B cell (primary cell): Measurements from ENCODE around the gene DNAJC10. TPM values are rescaled to one million over a fixed set of nuclear protein-coding genes. Genes with fewer than 3 reads are reported as not detected.

ENCODE experiments used
- ATAC-seq: fragments of 200-7000 bp; cut with Tn5 transposase; one replicate; pipeline ENCODE4 v1.10.0; 2021; ENCODE audit warnings: low read depth, mild to moderate bottlenecking, moderate number of reproducible peaks, moderate library complexity
- CTCF ChIA-PET: fragments of 350-600 bp; sonication (Branson Sonifier 250); formaldehyde crosslinking; loops from one replicate; lab custom pipeline; 2021; ENCODE audit warnings: antibody characterized with exemption, inconsistent platforms; lab: Charles Lee
- POLR2A ChIA-PET: fragments of 350-600 bp; sonication (Branson Sonifier 250); formaldehyde crosslinking; loops from one replicate; lab custom pipeline; 2021; ENCODE audit warnings: antibody characterized with exemption; lab: Charles Lee
- DNase-seq: peaks from one replicate; pipeline ENCODE4 v3.0.0; 2013
- H2AFZ ChIP-seq: 2 replicates; pipeline ENCODE4 v1.6.1; 2012; ENCODE audit warnings: mild to moderate bottlenecking, low read depth, low read length; ENCODE audit not compliant: insufficient read depth, poor library complexity, severe bottlenecking
- H3K27ac ChIP-seq, 2 donors: 1 replicate in 1 of 2; 2 replicates in 1 of 2; pipeline ENCODE4 v1.5.1; 2012 to 2013; ENCODE audit warnings: low read length in 2 of 2, mild to moderate bottlenecking in 2 of 2, moderate library complexity in 1 of 2
- H3K27me3 ChIP-seq, 4 experiments: fragments of 200-600 bp in 1 of 4; sonication (generic) in 1 of 4; replicated peaks in 1 of 4; 1 replicate in 2 of 4; 2 replicates in 2 of 4; pipeline versions ENCODE4 v1.6.1 to v1.7.0; 2013 to 2016; ENCODE audit warnings: low read length in 3 of 4, mild to moderate bottlenecking in 2 of 4, mixed read lengths in 1 of 4, moderate library complexity in 1 of 4; ENCODE audit not compliant: insufficient read depth in 4 of 4, control insufficient read depth in 3 of 4; ENCODE audit errors: control extremely low read depth in 1 of 4
- H3K36me3 ChIP-seq, 2 experiments: replicated peaks in 1 of 2; 1 replicate in 1 of 2; 2 replicates in 1 of 2; pipeline versions ENCODE4 v1.6.1 to v1.7.1; 2013; ENCODE audit warnings: low read length in 1 of 2; ENCODE audit not compliant: insufficient read depth in 2 of 2, control insufficient read depth in 1 of 2; ENCODE audit errors: control extremely low read depth in 1 of 2, extremely low read depth in 1 of 2
- H3K4me1 ChIP-seq, 2 donors: fragments of 200-600 bp in 1 of 2; sonication (generic) in 1 of 2; 1 replicate in 1 of 2; 2 replicates in 1 of 2; pipeline versions ENCODE4 v1.5.1 to v1.6.1; 2013 to 2017; ENCODE audit warnings: low read length in 2 of 2; ENCODE audit not compliant: control insufficient read depth in 2 of 2, insufficient read depth in 2 of 2
- H3K4me2 ChIP-seq: replicated peaks from 2 replicates; pipeline ENCODE3; 2012; ENCODE audit warnings: mild to moderate bottlenecking, low read depth, low read length; ENCODE audit not compliant: poor library complexity, severe bottlenecking
- H3K4me3 ChIP-seq, 5 experiments: fragments of 200-600 bp in 1 of 5; sonication (generic) in 1 of 5; 1 replicate in 3 of 5; 2 replicates in 2 of 5; pipeline versions ENCODE4 v1.5.1 to v1.7.0; 2011 to 2016; ENCODE audit warnings: low read length in 4 of 5, mild to moderate bottlenecking in 4 of 5, low read depth in 2 of 5, control low read depth in 1 of 5, moderate library complexity in 1 of 5; ENCODE audit not compliant: insufficient read depth in 1 of 5; ENCODE audit errors: control extremely low read depth in 1 of 5, extremely low read depth in 1 of 5
- H3K79me2 ChIP-seq: fragments of 200-600 bp; sonication (generic); one replicate; pipeline ENCODE4 v1.6.0; 2016; ENCODE audit warnings: low read length; ENCODE audit not compliant: control insufficient read depth, insufficient read depth
- H3K9ac ChIP-seq: fragments of 200-600 bp; sonication (generic); 2 replicates; pipeline ENCODE4 v1.6.1; 2017; ENCODE audit warnings: mild to moderate bottlenecking, low read length, moderate library complexity
- H3K9me3 ChIP-seq, 3 donors: one replicate each; pipeline versions ENCODE4 v1.6.1 to v1.7.1; 2013; ENCODE audit warnings: low read length in 2 of 3; ENCODE audit not compliant: control insufficient read depth in 2 of 3, insufficient read depth in 1 of 3; ENCODE audit errors: control extremely low read depth in 1 of 3
- H4K20me1 ChIP-seq: 2 replicates; pipeline ENCODE4 v1.6.0; 2012; ENCODE audit warnings: mild to moderate bottlenecking, low read length; ENCODE audit not compliant: insufficient read depth, control insufficient read depth, poor library complexity, severe bottlenecking
- H3K27ac Mint-ChIP-seq: one replicate; pipeline ENCODE4 v1.8.0; 2021; ENCODE audit warnings: mixed read lengths
- H3K27me3 Mint-ChIP-seq: one replicate; pipeline ENCODE4 v1.8.0; 2021; ENCODE audit warnings: mixed read lengths
- H3K4me1 Mint-ChIP-seq: one replicate; pipeline ENCODE4 v1.8.0; 2021; ENCODE audit warnings: mixed read lengths
- H3K4me3 Mint-ChIP-seq: one replicate; pipeline ENCODE4 v1.8.0; 2021; ENCODE audit warnings: mixed read lengths
- H3K9me3 Mint-ChIP-seq: one replicate; pipeline ENCODE4 v1.8.0; 2022; ENCODE audit warnings: mixed read lengths; ENCODE audit not compliant: insufficient read depth
- EZH2 ChIP-seq: IDR thresholded peaks from 2 replicates; pipeline ENCODE4 v1.6.1; 2012; ENCODE audit warnings: borderline replicate concordance, low read depth, mild to moderate bottlenecking, moderate library complexity, low read length; ENCODE audit not compliant: insufficient read depth, poor library complexity, severe bottlenecking
- WGBS: methylation state at CpG from one replicate; pipeline ENCODE4 v1.1.5; 2013; ENCODE audit warnings: missing lambda C conversion rate; ENCODE audit not compliant: insufficient coverage; 5-methylcytosine and 5-hydroxymethylcytosine counted together
- intact Hi-C: fragments of 100-400 bp; cut with micrococcal nuclease; formaldehyde crosslinking; loops from one replicate; pipeline ENCODE4 v1.10.0; 2022
- polyA plus RNA-seq: library from polyadenylated mRNA; depleted of rRNA; stranded (reverse); fragments of >200 nt; gene quantifications from 2 replicates; pipeline ENCODE4 v1.2.3, GENCODE V29; 2012
- total RNA-seq, 2 donors: library from RNA; stranded (reverse); fragments of 120-200 nt in 1 of 2; gene quantifications; 1 replicate in 1 of 2; 2 replicates in 1 of 2; pipeline versions ENCODE4 v1.2.3 to v1.2.4, GENCODE V29; 2013 to 2022
- TF ChIP-seq, protein P1 (sequence below): fragments of 200-600 bp; IDR thresholded peaks from one replicate; pipeline ENCODE4 v1.8.0; 2022; ENCODE audit warnings: antibody characterized with exemption, mild to moderate bottlenecking

Gene DNAJC10
- total and polyA plus RNA-seq, 2 donors (not counting 1 experiment from before 2014, with no cell fraction given), result 41.3 to 115 TPM

DNA sequence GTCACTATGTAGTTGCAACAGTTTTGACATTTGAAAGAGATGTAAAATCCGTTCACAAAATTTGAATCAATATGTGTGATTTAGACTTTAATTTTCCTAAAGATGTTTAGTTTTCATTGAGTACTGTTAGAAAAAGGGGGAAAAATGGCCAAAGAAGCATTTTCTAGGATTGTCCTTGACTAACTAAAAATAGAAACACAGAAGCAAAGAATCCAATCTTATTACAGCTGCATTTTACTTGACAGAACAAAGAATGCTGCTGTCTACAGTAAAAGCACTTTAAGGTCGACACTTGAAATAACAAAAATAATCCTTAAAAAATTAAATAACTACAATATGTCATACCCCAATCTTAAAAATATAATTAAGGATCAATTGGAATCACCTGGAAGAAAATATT is 101.5 kb downstream of the DNAJC10 start:
- Mint-ChIP-seq H3K4me3 (no peak overlapping the region), H3K4me1 (no peaks in the 10 kb centered on the region), H3K27me3 (peaks cover 18% of the 10 kb centered on the region), H3K27ac (no peak overlapping the region), H3K9me3 (no peaks in the 10 kb centered on the region)
- no peak overlapping the region for H3K9ac ChIP-seq
- H3K4me1 ChIP-seq, result no peaks in the 10 kb centered on the region
- H2AFZ ChIP-seq, result no peak overlapping the region
- no peak overlapping the region for H3K4me2 ChIP-seq
- WGBS, result no CpG with 5 or more reads among the region's 2 CpGs
- no peak overlapping the region for H3K27ac ChIP-seq
- DNase-seq (no peak), ATAC-seq (no peak)
- no peaks in the 10 kb centered on the region for H3K36me3 ChIP-seq
- peaks cover 0 to 3% (median 0%) of the 10 kb centered on the region in 4 experiments for H3K27me3 ChIP-seq
- ChIA-PET POLR2A (no interaction called here), CTCF (interaction anchor here (1.1 kb wide), 1 partner anchor 24 kb away, joined by 3 read pairs; no protein-coding TSS in a partner anchor)
- intact Hi-C loops, result no loop called here
- TF ChIP-seq, protein P1, sequence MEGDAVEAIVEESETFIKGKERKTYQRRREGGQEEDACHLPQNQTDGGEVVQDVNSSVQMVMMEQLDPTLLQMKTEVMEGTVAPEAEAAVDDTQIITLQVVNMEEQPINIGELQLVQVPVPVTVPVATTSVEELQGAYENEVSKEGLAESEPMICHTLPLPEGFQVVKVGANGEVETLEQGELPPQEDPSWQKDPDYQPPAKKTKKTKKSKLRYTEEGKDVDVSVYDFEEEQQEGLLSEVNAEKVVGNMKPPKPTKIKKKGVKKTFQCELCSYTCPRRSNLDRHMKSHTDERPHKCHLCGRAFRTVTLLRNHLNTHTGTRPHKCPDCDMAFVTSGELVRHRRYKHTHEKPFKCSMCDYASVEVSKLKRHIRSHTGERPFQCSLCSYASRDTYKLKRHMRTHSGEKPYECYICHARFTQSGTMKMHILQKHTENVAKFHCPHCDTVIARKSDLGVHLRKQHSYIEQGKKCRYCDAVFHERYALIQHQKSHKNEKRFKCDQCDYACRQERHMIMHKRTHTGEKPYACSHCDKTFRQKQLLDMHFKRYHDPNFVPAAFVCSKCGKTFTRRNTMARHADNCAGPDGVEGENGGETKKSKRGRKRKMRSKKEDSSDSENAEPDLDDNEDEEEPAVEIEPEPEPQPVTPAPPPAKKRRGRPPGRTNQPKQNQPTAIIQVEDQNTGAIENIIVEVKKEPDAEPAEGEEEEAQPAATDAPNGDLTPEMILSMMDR, result no peak
- no peak for TF ChIP-seq EZH2
- H3K4me3 ChIP-seq, result no peak overlapping the region
- no peaks in the 10 kb centered on the region for H4K20me1 ChIP-seq
- H3K79me2 ChIP-seq, result no peaks in the 10 kb centered on the region
- no peaks in the 10 kb centered on the region for H3K9me3 ChIP-seq

DNA sequence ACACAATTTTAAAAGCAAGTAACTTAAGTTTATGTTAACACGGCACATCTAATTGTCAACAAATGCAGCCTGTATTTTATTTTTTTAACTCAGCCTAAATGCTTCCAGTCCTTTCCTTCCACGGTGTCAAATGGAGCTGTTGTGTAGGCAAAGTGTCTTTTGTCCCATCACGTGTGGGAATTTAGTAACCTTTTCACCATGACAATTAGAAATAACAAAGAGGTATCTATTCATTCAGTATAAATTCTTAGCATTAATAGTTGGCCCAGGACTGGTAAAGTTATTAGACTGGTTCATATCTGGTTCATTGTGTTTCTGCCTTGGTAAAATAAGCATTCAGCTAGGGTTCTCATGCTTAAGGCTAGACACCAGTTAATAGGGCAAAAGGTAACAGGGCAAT is 102.4 kb downstream of the DNAJC10 start:
- no peak overlapping the region for H3K4me3 ChIP-seq
- no peak for TF ChIP-seq EZH2
- TF ChIP-seq, protein P1, result no peak
- H3K79me2 ChIP-seq, result no peaks in the 10 kb centered on the region
- H3K27ac Mint-ChIP-seq, result no peak overlapping the region
- no peak overlapping the region for H3K4me2 ChIP-seq
- no peaks in the 10 kb centered on the region for H3K36me3 ChIP-seq
- H3K27me3 ChIP-seq, result peaks cover 0 to 3% (median 1%) of the 10 kb centered on the region in 4 experiments
- H3K4me1 ChIP-seq, result no peaks in the 10 kb centered on the region
- H3K9me3 ChIP-seq, result no peaks in the 10 kb centered on the region
- no peak overlapping the region for H3K27ac ChIP-seq
- DNase-seq (no peak), ATAC-seq (no peak)
- no peaks in the 10 kb centered on the region for H4K20me1 ChIP-seq
- no peak overlapping the region for H3K9ac ChIP-seq
- intact Hi-C loops, result no loop called here
- no CpG with 5 or more reads among the region's 3 CpGs for WGBS
- POLR2A ChIA-PET, result no interaction called here
- peaks cover 20% of the 10 kb centered on the region for H3K27me3 Mint-ChIP-seq
- no peaks in the 10 kb centered on the region for H3K4me1 Mint-ChIP-seq
- H3K9me3 Mint-ChIP-seq, result no peaks in the 10 kb centered on the region
- CTCF ChIA-PET, result interaction anchor here (1.1 kb wide), 1 partner anchor 25 kb away, joined by 3 read pairs; no protein-coding TSS in a partner anchor
- no peak overlapping the region for H3K4me3 Mint-ChIP-seq
- no peak overlapping the region for H2AFZ ChIP-seq
